Stimulated activated CD4-positive, alpha-beta T cell treated with anti-CD3 and anti-CD28 coated beads, Interleukin-12 subunit alpha, Interleukin-12 subunit beta, amount 100 ng/mL, for 48 hours (primary cell): ENCODE measurements around the gene IRF6.

Experiments used
- DNase-seq, 3 donors: peaks; one replicate each; pipeline ENCODE4 v3.0.0-alpha.2; 2020; ENCODE audit warnings: low read depth in 2 of 3, low spot score in 1 of 3

The IRF6 gene

GRCh38 chr1:209736490-209737117 lies 69.3 kb downstream of the IRF6 start:
- no peak for DNase-seq
